Thyroid gland (tissue), 4 donors: ENCODE results near the gene ABHD8. TPM values are rescaled to one million over a fixed set of nuclear protein-coding genes. Genes with fewer than 3 reads are reported as not detected.
A peak's percentile ranks its signal among the peaks of the same experiment; 100 is the strongest.

Experiments used
- DNase-seq, 2 donors: peaks; one replicate each; pipeline ENCODE4 v3.0.0-alpha.2; 2019
- H3K27ac ChIP-seq, 3 donors: fragments of 200-600 bp; sonication (generic); 1 replicate in 2 of 3; 2 replicates in 1 of 3; pipeline ENCODE4 v1.5.1; 2016 to 2019; ENCODE audit warnings: mild to moderate bottlenecking in 1 of 3, moderate library complexity in 1 of 3
- H3K27me3 ChIP-seq: fragments of 200-600 bp; sonication (generic); one replicate; pipeline ENCODE4 v1.5.1; 2019
- H3K36me3 ChIP-seq, 2 donors: fragments of 200-600 bp; sonication (generic); one replicate each; pipeline ENCODE4 v1.5.1; 2016 to 2019
- H3K4me1 ChIP-seq, 2 donors: fragments of 200-600 bp; sonication (generic); one replicate each; pipeline ENCODE4 v1.5.1; 2017 to 2019
- H3K4me3 ChIP-seq, 3 donors: fragments of 200-600 bp; sonication (generic); replicated peaks in 1 of 3; 1 replicate in 2 of 3; 2 replicates in 1 of 3; pipeline ENCODE4 v1.5.1; 2016; ENCODE audit warnings: mild to moderate bottlenecking in 1 of 3
- H3K9me3 ChIP-seq: fragments of 200-600 bp; sonication (generic); one replicate; pipeline ENCODE4 v1.5.1; 2017
- POLR2A ChIP-seq, 2 donors: fragments of 450-650 bp; IDR thresholded peaks; one replicate each; pipeline ENCODE4 v1.6.1; 2017; ENCODE audit warnings: antibody characterized with exemption in 2 of 2, mild to moderate bottlenecking in 2 of 2, moderate library complexity in 1 of 2
- WGBS, 2 donors: methylation state at CpG; one replicate each; pipeline ENCODE4 v1.1.5; 2017; 5-methylcytosine and 5-hydroxymethylcytosine counted together
- intact Hi-C: fragments of 100-400 bp; cut with DNase I; formaldehyde crosslinking; loops from one replicate; pipeline ENCODE4 v1.15.1; 2023
- total RNA-seq, 4 donors: library from RNA; depleted of rRNA; stranded (reverse); fragments of >200 nt; gene quantifications; one replicate each; pipeline ENCODE4 v1.2.3, GENCODE V29; 2016
- TF ChIP-seq, protein P1 (sequence below), 6 experiments: fragments of 200-600 bp in 3 of 6; fragments of 450-650 bp in 3 of 6; sonication (generic) in 3 of 6; IDR thresholded peaks; one replicate each; pipeline ENCODE4 v1.5.1; 2016 to 2019; ENCODE audit warnings: antibody characterized with exemption in 6 of 6, mild to moderate bottlenecking in 2 of 6, inconsistent platforms in 1 of 6, moderate library complexity in 1 of 6

Gene ABHD8
- total RNA-seq, 4 donors from 2014 or later: 14.4 to 31.2 (median 23.3) TPM

DNA sequence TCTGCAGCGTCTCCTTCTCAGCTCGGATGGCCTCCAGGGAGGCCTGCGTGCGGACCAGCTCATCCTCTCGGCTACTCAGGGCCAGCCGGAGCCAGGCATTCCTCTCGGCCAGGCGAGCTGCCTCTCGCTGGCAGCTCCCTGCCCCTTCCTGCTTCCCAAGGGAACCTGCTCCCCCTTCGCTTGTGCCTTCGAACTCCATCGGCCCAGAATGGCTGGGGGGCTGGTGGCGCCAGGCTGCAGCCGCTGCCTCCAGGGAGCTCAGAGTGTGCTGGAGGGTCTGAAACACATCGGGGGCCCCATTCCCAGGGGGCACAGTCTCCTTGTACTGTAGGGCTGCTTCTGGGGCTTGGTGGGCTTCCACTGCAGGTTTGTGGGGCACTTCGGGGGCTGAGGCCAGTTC is 40.7 kb downstream of the ABHD8 start:
- intact Hi-C loops: loop anchor here (10.0 kb wide), 1 partner anchor 48 kb away; the partner anchor contains the start of gene USE1
- H3K4me1 ChIP-seq: no peaks in the 10 kb centered on the region
- TF ChIP-seq POLR2A (IDR thresholded peaks at IDR 0.05): no peak
- TF ChIP-seq, protein P1, sequence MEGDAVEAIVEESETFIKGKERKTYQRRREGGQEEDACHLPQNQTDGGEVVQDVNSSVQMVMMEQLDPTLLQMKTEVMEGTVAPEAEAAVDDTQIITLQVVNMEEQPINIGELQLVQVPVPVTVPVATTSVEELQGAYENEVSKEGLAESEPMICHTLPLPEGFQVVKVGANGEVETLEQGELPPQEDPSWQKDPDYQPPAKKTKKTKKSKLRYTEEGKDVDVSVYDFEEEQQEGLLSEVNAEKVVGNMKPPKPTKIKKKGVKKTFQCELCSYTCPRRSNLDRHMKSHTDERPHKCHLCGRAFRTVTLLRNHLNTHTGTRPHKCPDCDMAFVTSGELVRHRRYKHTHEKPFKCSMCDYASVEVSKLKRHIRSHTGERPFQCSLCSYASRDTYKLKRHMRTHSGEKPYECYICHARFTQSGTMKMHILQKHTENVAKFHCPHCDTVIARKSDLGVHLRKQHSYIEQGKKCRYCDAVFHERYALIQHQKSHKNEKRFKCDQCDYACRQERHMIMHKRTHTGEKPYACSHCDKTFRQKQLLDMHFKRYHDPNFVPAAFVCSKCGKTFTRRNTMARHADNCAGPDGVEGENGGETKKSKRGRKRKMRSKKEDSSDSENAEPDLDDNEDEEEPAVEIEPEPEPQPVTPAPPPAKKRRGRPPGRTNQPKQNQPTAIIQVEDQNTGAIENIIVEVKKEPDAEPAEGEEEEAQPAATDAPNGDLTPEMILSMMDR (IDR thresholded peaks at IDR 0.05): no peak
- H3K27ac ChIP-seq: no peak overlapping the region
- no peaks in the 10 kb centered on the region for H3K9me3 ChIP-seq
- 56 to 76% methylated on average over 11 to 16 of the region's 16 CpGs for WGBS, 2 donors
- no peaks in the 10 kb centered on the region for H3K36me3 ChIP-seq
- no peaks in the 10 kb centered on the region for H3K27me3 ChIP-seq
- H3K4me3 ChIP-seq: no peak overlapping the region
- DNase-seq: no peak

DNA sequence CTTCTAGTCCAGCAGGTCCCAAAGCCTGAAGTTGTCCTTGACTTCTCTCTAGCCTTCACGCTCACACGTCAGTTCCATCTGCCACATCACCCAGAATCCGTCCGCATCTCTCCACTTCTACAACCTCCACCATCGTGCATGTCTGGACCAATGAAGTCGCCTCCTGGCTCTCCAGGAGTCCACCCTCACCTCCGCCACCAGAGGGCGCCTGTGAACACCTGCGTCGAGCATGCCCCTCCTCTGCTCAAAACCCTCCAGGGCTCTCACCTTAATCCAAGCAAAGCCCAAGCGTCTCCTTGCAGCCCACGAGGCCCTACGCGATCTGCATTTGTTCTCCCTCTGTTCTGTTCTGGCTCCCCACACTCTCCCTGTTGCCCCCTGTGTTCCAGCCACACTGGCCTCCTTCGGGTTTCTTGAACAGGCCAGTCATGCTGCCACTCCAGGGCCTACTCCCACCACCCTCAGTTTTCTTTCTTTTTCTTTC is 42.3 kb downstream of the ABHD8 start:
- H3K4me1 ChIP-seq: no peaks in the 10 kb centered on the region
- no peaks in the 10 kb centered on the region for H3K27me3 ChIP-seq
- no peaks in the 10 kb centered on the region for H3K9me3 ChIP-seq
- no peak for TF ChIP-seq POLR2A (IDR thresholded peaks at IDR 0.05)
- TF ChIP-seq, protein P1 (IDR thresholded peaks at IDR 0.05): peak; percentile 66 to 90 (median 88)
- H3K36me3 ChIP-seq: no peaks in the 10 kb centered on the region
- no peak overlapping the region for H3K4me3 ChIP-seq
- intact Hi-C loops: loop anchor here (10.0 kb wide), 1 partner anchor 46 kb away; the partner anchor contains the start of gene USE1
- WGBS, 2 donors: 18 to 19% methylated on average over 15 of the region's 15 CpGs
- no peak overlapping the region for H3K27ac ChIP-seq
- peak; percentile 79 to 88 for DNase-seq

DNA sequence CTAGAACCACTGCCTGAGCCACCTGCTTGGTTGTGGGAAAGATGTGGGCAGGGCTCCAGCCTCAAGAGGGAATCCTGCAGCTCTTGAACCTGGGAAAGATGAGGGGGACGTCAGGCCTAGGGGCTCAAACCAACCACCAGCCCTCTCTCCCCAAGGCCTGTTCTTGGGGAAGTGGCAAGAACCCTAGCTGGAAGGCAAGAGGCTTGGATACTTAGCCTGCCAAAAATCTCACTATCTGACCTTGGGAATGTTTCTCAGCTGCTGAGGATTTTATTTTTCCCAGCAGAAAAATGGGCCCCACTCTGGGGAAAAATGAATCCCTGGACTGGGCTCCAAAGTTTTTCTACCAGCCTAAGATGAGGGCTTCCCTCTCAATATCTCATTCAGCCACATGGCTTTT is 43.3 kb downstream of the ABHD8 start:
- Histone ChIP-seq H3K27ac (no peak overlapping the region), H3K36me3 (no peaks in the 10 kb centered on the region), H3K4me1 (no peaks in the 10 kb centered on the region), H3K9me3 (no peaks in the 10 kb centered on the region), H3K4me3 (no peak overlapping the region), H3K27me3 (no peaks in the 10 kb centered on the region)
- intact Hi-C loops: loop anchor here (10.0 kb wide), 1 partner anchor 45 kb away; the partner anchor contains the start of gene USE1
- no peak for DNase-seq
- TF ChIP-seq, protein P1 (IDR thresholded peaks at IDR 0.05): no peak
- TF ChIP-seq POLR2A (IDR thresholded peaks at IDR 0.05): no peak
- WGBS, 2 donors: 50 to 67% methylated on average over 1 of the region's 1 CpG

DNA sequence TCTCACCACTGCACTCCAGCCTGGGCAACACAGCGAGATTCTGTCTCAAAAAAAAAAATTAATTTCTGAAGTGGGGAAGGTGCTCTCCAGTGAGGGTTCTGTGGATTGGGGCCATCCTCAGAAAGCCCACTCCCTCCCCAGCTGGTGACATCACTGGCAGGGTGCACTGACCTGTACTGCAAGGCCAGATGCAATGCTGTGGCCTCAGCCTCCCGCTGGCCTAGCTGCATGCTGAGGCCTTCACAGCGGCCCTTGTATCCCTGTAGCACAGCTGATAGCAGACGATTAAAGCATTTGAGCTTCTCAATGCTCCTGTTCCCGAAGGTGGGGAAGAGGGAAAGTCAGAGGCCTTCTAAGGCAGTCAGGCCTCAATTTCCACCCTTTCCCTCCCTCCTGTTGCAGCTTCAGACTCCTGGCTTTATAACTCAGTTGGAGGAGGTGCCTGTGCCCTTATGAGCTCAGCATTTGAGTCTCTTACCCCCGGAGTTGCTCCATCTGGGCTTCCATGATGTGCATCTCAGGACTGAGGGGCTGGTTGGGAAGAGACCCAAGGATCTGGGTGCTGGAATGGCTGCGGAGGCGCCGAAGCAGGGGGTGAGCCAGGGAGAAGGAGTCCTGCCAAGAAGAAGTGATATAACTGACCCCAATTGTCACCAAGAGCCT is 44.0 kb downstream of the ABHD8 start:
- Histone ChIP-seq H3K4me3 (no peak overlapping the region), H3K4me1 (no peaks in the 10 kb centered on the region), H3K27me3 (no peaks in the 10 kb centered on the region), H3K36me3 (no peaks in the 10 kb centered on the region), H3K9me3 (no peaks in the 10 kb centered on the region), H3K27ac (no peak overlapping the region)
- no peak for TF ChIP-seq POLR2A (IDR thresholded peaks at IDR 0.05)
- TF ChIP-seq, protein P1 (IDR thresholded peaks at IDR 0.05): no peak
- WGBS, 2 donors: 89 to 99% methylated on average over 9 of the region's 9 CpGs
- DNase-seq: no peak
- intact Hi-C loops: no loop called here

DNA sequence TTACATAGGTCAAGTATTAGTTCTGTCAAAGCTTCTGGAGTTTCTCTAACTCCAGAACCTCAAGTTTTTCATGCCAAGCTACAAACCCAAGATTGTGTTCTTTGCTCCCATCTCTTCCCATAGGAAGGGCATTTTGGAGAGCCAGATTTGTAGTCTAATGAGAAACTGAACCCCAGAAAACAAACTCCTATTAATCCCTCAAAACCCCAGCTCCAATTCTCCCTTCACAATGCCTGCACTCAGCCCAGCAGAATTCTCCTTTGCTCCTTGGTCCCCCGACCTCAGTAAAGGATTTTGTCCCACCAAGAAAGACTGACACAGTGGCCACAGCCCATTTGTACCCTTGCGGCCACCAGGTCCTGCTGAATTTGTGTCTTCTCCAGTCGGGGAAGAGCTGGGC is 47.1 kb downstream of the ABHD8 start:
- no peak for DNase-seq
- no peaks in the 10 kb centered on the region for H3K9me3 ChIP-seq
- no peaks in the 10 kb centered on the region for H3K4me1 ChIP-seq
- H3K36me3 ChIP-seq: no peaks in the 10 kb centered on the region
- H3K27me3 ChIP-seq: no peaks in the 10 kb centered on the region
- H3K27ac ChIP-seq: no peak overlapping the region
- TF ChIP-seq POLR2A (IDR thresholded peaks at IDR 0.05): no peak
- TF ChIP-seq, protein P1 (IDR thresholded peaks at IDR 0.05): no peak
- intact Hi-C loops: no loop called here
- 74 to 95% methylated on average over 3 of the region's 3 CpGs for WGBS, 2 donors
- no peak overlapping the region for H3K4me3 ChIP-seq
